Subcutaneous abdominal adipose tissue (tissue), 5 donors: Measurements from ENCODE around the gene MROH7.

Experiments
- H3K27ac ChIP-seq: one replicate; pipeline ENCODE4 v1.7.0; 2013; ENCODE audit warnings: low read depth, mild to moderate bottlenecking, inconsistent platforms, low read length, moderate library complexity
- H3K27me3 ChIP-seq, 5 donors: one replicate each; pipeline ENCODE4 v1.7.0; 2013; ENCODE audit warnings: low read length in 5 of 5, inconsistent platforms in 1 of 5; ENCODE audit not compliant: control insufficient read depth in 5 of 5, insufficient read depth in 4 of 5
- H3K36me3 ChIP-seq, 5 donors: one replicate each; pipeline ENCODE4 v1.7.0; 2013; ENCODE audit warnings: low read length in 5 of 5; ENCODE audit not compliant: control insufficient read depth in 5 of 5, insufficient read depth in 5 of 5
- H3K4me1 ChIP-seq, 5 donors: one replicate each; pipeline ENCODE4 v1.7.0; 2013; ENCODE audit warnings: low read length in 5 of 5, mild to moderate bottlenecking in 3 of 5, moderate library complexity in 1 of 5; ENCODE audit not compliant: control insufficient read depth in 5 of 5, insufficient read depth in 5 of 5
- H3K4me3 ChIP-seq, 5 donors: one replicate each; pipeline ENCODE4 v1.7.0; 2013; ENCODE audit warnings: low read length in 5 of 5, low read depth in 1 of 5
- H3K9ac ChIP-seq, 5 donors: one replicate each; pipeline ENCODE4 v1.7.0; 2013; ENCODE audit warnings: low read length in 5 of 5, mild to moderate bottlenecking in 4 of 5, moderate library complexity in 3 of 5
- H3K9me3 ChIP-seq, 5 donors: one replicate each; pipeline ENCODE4 v1.7.0; 2013; ENCODE audit warnings: low read length in 5 of 5; ENCODE audit not compliant: control insufficient read depth in 5 of 5
- donor health status: healthy.
- donor health status: healthy.
- donor health status: healthy.
- donor health status: healthy.
- donor health status: healthy.

The MROH7 gene

DNA sequence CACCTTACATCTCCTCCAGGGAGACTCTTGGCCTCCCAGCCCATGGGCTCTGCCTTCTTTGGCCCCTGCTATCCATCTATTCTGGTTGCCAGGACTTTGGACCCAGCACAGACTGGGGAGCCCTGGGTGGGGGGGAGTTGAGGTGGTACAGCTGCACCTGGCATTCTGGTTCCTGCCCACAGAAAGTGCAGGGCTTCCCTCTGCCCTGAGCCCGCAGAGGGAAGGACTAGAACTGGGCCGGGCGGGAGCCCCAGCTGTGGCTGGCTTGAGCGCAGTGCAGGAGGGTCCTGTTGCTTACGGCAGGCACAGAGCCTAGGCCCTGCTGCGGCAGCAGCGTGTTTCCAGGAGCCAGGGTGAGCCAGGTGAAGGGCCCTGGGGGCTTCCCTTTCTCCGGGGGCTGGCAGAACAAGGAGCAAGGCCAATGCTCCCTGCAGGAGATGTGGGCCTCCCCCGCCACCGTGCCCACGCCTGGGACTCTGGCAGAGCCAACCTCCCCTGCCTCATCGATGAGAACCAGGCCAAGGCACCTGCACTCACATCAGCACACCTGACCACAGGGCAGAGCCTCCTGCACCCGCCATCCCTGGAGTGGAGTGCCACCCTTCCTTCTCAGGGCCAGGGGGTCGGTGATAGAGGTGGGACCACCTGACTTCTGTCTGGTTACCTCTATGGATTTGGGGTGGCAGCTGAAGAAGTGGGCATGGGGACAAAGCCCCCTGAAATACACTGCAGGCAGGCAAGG is 106.7 kb downstream of the MROH7 start:
- H3K36me3 ChIP-seq: peaks cover 0 to 14% (median 8%) of the 10 kb centered on the region in 5 donors
- H3K27me3 ChIP-seq: peaks cover 0 to 2% (median 0%) of the 10 kb centered on the region in 5 donors
- H3K4me3 ChIP-seq: no peak overlapping the region
- H3K4me1 ChIP-seq: no peaks in the 10 kb centered on the region
- no peaks in the 10 kb centered on the region for H3K9me3 ChIP-seq
- H3K27ac ChIP-seq: no peak overlapping the region
- no peak overlapping the region for H3K9ac ChIP-seq

DNA sequence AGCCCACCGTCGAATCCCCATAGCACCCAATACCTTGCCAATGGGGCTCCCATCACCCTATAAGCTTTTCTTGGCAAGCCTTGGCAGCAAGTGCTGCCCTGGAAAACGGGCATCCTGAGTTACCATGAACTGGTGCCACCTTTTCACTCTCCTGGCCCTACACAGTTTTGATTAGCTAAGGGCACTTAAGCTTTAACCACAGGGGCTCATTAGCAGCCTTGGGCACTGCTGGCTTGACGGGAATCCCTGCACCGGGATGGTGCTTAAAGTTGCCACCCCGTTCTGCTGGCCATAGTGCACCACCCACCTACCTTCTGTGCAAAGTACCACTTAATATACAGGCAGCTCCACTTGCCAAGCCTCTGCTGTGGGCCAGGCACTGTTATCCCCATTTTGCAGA is 109.0 kb downstream of the MROH7 start:
- Histone ChIP-seq H3K36me3 (peaks cover 0 to 4% (median 0%) of the 10 kb centered on the region in 5 donors), H3K4me3 (no peak overlapping the region), H3K4me1 (no peaks in the 10 kb centered on the region)

DNA sequence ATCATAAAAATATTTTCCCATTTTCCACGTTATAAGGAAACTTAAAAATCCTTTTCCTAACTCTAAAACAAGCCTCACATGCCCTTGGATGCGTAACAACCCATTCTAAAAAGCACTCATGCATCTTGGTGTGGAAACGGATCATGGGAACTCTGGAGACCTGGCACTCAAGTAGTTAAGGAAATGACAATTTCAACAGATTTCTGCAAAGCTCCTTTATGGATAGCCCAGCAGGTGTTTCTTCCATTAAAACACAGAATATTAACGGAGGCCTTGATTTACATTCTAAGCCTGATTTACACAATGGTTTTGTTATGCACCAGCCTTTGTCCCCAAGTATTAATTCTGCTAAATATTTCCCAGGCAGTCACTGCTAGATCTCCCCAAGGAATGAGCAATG is 109.8 kb downstream of the MROH7 start:
- Histone ChIP-seq H3K27ac (no peak overlapping the region), H3K9me3 (no peaks in the 10 kb centered on the region), H3K9ac (no peak overlapping the region), H3K27me3 (peaks cover 0 to 2% (median 0%) of the 10 kb centered on the region in 5 donors), H3K4me3 (no peak overlapping the region), H3K4me1 (no peaks in the 10 kb centered on the region), H3K36me3 (peaks cover 0 to 10% (median 5%) of the 10 kb centered on the region in 5 donors)

More for the DNA sequence above, 109.0 kb downstream of the MROH7 start:
- Histone ChIP-seq H3K27me3 (peaks cover 0 to 2% (median 0%) of the 10 kb centered on the region in 5 donors), H3K9ac (no peak overlapping the region), H3K9me3 (no peaks in the 10 kb centered on the region), H3K27ac (no peak overlapping the region)

DNA sequence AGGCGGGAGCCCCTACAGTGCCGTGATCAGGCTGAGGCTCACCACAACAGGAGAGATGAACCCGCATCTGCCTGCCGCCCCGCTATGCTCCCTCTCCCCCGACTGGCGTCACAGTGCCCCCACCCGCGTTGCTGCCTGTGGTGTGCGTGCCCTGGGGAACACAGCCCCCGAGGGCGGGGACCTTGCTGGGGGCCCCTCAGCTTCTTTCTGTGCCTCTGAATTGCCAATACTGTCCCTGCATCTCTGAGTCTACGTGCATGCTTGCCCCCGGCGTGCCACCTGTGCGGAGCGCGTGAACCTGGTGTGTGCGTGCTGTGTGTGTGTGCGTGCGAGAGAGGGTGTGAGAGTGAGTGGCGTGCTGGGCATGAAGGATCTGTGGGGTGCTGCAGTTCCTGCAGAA is 112.5 kb downstream of the MROH7 start:
- Histone ChIP-seq H3K4me1 (no peaks in the 10 kb centered on the region), H3K27ac (no peak overlapping the region), H3K4me3 (no peak overlapping the region), H3K36me3 (peaks cover 3 to 35% (median 29%) of the 10 kb centered on the region in 5 donors), H3K27me3 (no peaks in the 10 kb centered on the region), H3K9ac (no peak overlapping the region), H3K9me3 (no peaks in the 10 kb centered on the region)

DNA sequence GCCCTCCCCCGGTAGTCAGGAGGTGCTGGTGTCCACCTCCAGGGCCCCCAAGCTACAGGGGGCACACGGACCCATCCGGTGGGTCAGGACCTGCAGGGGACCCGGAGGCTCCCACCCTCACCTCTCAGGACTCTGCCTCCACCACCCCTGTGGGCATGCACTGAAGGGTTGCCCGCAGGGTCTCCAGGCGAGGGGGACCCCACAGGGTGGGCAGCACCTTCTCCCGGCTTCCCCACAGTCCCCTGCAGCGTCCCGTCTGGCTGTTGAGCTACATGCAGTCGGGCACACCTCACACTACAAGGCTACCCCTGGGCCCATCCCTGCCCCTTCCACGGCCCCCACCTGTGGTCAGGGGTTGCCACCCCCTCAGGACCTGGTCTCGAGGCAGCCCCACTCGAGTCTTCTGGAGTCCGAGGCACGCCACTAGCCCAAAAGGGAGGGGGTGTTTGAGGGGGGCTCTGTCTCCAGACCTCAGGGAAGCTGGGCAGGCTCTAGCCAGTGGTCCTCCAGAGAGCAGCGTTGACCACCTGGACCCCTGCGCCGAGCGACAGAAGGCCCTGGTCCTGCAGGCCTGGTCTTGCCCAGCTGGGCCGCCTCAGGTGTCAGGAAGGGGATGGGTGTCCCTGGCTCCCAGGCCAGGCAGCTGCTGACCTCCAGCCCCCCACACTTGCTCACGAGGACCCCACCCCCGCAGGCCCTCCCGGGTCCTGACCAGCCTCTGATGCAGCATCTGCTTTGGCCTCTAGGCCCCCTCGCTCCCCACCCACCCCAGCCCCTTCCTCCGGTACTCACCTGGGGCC is 113.1 kb downstream of the MROH7 start:
- no peak overlapping the region for H3K9ac ChIP-seq
- H3K9me3 ChIP-seq: no peaks in the 10 kb centered on the region
- no peak overlapping the region for H3K4me3 ChIP-seq
- no peaks in the 10 kb centered on the region for H3K27me3 ChIP-seq
- peaks cover 3 to 35% (median 30%) of the 10 kb centered on the region in 5 donors for H3K36me3 ChIP-seq
- H3K27ac ChIP-seq: no peak overlapping the region
- H3K4me1 ChIP-seq: no peaks in the 10 kb centered on the region

DNA sequence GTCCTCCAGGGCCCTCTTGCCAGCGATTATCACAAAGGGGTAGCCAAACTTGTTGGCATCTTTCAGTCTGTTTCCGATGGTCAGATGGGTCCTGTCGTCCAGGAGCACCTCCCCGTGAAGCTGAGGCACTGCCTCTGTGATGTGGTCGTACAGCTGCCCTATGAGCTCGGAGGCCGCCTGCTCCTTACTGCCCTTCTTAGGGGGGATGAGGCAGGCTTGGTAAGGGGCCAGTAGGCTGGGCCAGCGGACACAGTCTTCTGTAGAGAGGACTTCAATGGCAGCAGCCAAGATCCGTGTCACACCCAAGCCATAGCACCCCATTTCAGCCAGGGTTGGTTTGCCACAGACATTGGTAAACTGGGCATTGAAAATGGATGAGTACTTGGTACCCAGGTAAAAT is 116.2 kb downstream of the MROH7 start:
- no peak overlapping the region for H3K27ac ChIP-seq

DNA sequence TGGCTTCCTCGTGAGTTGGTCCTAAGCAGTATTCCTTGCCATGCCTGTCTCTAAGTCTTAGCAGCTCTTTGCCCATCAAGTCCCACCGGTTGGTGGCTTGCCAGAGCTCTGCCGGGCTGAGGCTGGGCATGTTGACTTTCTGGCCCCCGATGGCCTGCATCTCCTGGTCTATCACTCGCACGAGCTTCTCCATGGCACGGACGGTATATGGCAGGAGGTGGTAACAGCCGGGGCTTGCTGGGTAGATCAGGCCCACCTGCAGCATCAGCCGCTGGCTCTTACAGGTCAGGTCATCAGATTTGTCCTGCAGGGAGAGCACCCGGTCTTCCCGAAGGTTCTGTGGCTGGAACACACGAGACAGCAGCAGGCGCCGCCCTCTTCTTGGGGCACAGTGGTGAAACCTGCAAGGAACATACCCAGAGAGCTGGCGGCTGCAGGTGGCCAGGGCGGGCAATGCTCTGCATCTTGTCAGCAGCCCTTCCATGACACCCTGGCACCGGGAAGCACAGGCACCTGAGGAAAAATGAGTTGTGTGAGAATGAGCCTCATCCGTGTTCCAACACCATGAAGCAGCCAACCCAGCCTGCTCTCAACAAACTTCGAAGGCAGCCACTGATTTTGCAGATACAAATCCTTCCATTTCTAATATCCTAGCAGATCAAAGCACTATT is 117.2 kb downstream of the MROH7 start:
- H3K9me3 ChIP-seq: no peaks in the 10 kb centered on the region
- no peak overlapping the region for H3K9ac ChIP-seq
- H3K36me3 ChIP-seq: peaks cover 3 to 35% (median 30%) of the 10 kb centered on the region in 5 donors
- H3K4me1 ChIP-seq: peaks cover 0 to 9% (median 7%) of the 10 kb centered on the region in 5 donors
- H3K4me3 ChIP-seq: no peak overlapping the region
- no peaks in the 10 kb centered on the region for H3K27me3 ChIP-seq
- H3K27ac ChIP-seq: no peak overlapping the region

More for the DNA sequence above, 116.2 kb downstream of the MROH7 start:
- Histone ChIP-seq H3K27me3 (no peaks in the 10 kb centered on the region), H3K4me1 (no peaks in the 10 kb centered on the region), H3K36me3 (peaks cover 3 to 35% (median 30%) of the 10 kb centered on the region in 5 donors), H3K4me3 (no peak overlapping the region), H3K9me3 (no peaks in the 10 kb centered on the region), H3K9ac (no peak overlapping the region)
